NCI-H1048 (cell line): ENCODE data around the gene U2AF1L4.
"Not testable (repeated sequence)": the region's sequence is repeated elsewhere in the genome, so short reads cannot be mapped to it uniquely, and the experiment has no call there.

Experiments used
- DNase-seq: peaks from one replicate; lab custom pipeline; 2025; lab: John Stamatoyannopoulos, UW

U2AF1L4 gene

GRCh38 chr19:35725216-35725861 is 19.9 kb downstream of the U2AF1L4 start:
- DNase-seq: no peak

- no peak for DNase-seq
These were observed 20.7 kb downstream of the U2AF1L4 start for GRCh38 chr19:35724560-35724959.

- not testable (repeated sequence) for DNase-seq
These were observed 21.1 kb downstream of the U2AF1L4 start for GRCh38 chr19:35724132-35724531.

GRCh38 chr19:35723671-35724070 is 21.5 kb downstream of the U2AF1L4 start:
- DNase-seq: no peak

GRCh38 chr19:35722897-35723296 is 22.3 kb downstream of the U2AF1L4 start:
- DNase-seq: no peak

GRCh38 chr19:35722461-35722860 is 22.8 kb downstream of the U2AF1L4 start:
- no peak for DNase-seq

GRCh38 chr19:35721374-35721773 is 23.8 kb downstream of the U2AF1L4 start:
- DNase-seq: no peak

GRCh38 chr19:35720648-35721047 is 24.6 kb downstream of the U2AF1L4 start:
- DNase-seq: no peak

GRCh38 chr19:35720163-35720524 is 25.1 kb downstream of the U2AF1L4 start:
- no peak for DNase-seq

- DNase-seq: no peak
These were observed 25.6 kb downstream of the U2AF1L4 start for GRCh38 chr19:35719402-35720162.

- DNase-seq: no peak
These were observed 26.7 kb downstream of the U2AF1L4 start for GRCh38 chr19:35718345-35719041.

GRCh38 chr19:35717665-35718344 is 27.4 kb downstream of the U2AF1L4 start, which contains the start of gene KMT2B:
Gene KMT2B (plus strand): TSS chr19:35718003. CDS start chr19:35718019, 16 bp downstream.
- DNase-seq: peak; percentile 93

- peak; percentile 22 for DNase-seq
These were observed 28.2 kb downstream of the U2AF1L4 start for GRCh38 chr19:35716801-35717664.

GRCh38 chr19:35715981-35716800 is 29.0 kb downstream of the U2AF1L4 start:
- no peak for DNase-seq

GRCh38 chr19:35715355-35715809 is 29.8 kb downstream of the U2AF1L4 start:
- no peak for DNase-seq

- DNase-seq: no peak
These were observed 30.4 kb downstream of the U2AF1L4 start for GRCh38 chr19:35714601-35715354.

- DNase-seq: no peak
These were observed 31.2 kb downstream of the U2AF1L4 start for GRCh38 chr19:35713904-35714495.

- DNase-seq: no peak
These were observed 31.7 kb downstream of the U2AF1L4 start for GRCh38 chr19:35713506-35713850.
